Aortic smooth muscle cell (primary cell): ENCODE measurements around the gene OGN. TPM values are rescaled to one million over a fixed set of nuclear protein-coding genes. Genes with fewer than 3 reads are reported as not detected.

Source experiments
- total RNA-seq: library from RNA; depleted of rRNA; stranded (reverse); fragments of >200 nt; gene quantifications from 2 replicates; pipeline ENCODE4 v1.2.3, GENCODE V29; 2014

Gene OGN, protein sequence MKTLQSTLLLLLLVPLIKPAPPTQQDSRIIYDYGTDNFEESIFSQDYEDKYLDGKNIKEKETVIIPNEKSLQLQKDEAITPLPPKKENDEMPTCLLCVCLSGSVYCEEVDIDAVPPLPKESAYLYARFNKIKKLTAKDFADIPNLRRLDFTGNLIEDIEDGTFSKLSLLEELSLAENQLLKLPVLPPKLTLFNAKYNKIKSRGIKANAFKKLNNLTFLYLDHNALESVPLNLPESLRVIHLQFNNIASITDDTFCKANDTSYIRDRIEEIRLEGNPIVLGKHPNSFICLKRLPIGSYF
- 2.0 and 16.8 TPM in 2 replicates for total RNA-seq

DNA sequence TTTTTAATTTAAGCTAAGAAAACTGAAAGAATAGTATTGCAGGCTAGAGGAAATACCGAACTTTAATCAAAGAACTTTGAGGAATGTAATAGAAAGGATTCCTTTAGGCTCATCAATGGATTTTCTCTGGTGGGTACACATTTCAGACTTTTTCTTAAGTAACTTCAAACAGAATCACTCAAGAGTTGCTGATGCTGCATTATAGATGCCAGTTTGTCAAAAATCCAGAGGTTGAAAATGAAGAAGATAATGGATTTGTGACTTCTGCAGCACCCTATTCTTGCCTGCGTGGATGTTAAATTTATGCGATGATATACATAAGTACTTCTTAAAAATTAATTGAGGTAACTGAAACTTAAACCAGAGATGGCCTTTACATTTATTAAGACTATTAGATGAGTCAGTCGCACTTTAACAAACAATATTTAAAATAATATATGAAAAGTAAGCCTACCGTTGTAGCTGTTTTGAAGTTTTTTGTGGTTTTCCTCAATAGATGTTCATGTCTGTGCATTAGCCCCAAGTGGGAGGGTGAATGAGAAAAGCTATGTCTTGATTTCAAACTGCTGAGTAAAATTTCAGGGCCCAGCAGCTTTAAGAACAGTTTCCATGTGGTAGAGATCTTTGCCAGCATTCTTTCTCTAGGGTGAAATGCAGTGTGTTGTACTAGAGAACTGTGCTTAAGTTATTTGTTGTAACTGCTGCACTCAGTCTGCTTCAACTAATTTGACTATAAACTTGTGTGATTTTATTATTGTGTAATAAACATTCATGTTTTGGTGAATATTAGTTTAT, at the start of gene OGN:
OGN (minus strand) TSS at position 537 of the 795 bp plus-strand sequence. CDS start 1,171 bp downstream, outside the sequence.

DNA sequence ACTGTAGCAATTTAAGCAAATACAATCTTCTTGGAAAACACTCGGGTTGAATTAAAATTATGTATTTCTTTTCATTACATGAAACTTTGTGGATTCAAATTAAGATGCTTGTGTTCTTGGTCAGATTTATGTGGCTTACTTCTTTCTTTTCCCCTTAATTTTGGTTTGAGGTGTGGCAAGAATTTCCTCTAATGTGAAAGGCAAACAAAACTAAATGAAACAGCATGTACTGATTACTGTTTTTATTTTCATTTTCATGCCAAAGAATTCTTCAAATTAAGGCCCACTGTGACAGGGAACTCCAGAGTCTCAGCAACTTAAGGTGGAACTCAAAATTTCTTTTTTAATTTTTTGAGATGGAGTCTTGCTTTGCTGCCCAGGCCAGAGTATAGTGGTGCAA, 20.0 kb upstream of the OGN start, which contains the start of gene OMD:
OMD (minus strand) TSS at position 132 of the 400 bp plus-strand sequence. CDS start 6,913 bp downstream, outside the sequence.

Other genes with a start within 250 kb of the OGN start
- gene IARS1, start 110.9 kb downstream of the OGN start, total RNA-seq = 256 and 335 TPM in 2 replicates
- gene NOL8, start 79.2 kb downstream of the OGN start, total RNA-seq = 23.6 and 26.5 TPM in 2 replicates
- 3.4 and 3.5 TPM in 2 replicates for gene CENPP, start 78.6 kb downstream of the OGN start, total RNA-seq
- 1.1 and 4.6 TPM in 2 replicates for gene OMD, start 19.9 kb upstream of the OGN start, total RNA-seq
- gene ASPN, start 77.9 kb upstream of the OGN start, total RNA-seq = 1.7 and 19.8 TPM in 2 replicates
- 8.2 and 22.3 TPM in 2 replicates for gene ECM2, start 131.4 kb upstream of the OGN start, total RNA-seq